ENCODE data around the gene IL1B. TPM values are rescaled to one million over a fixed set of nuclear protein-coding genes. Genes with fewer than 3 reads are reported as not detected.

Gene IL1B
- total RNA-seq, 6 experiments from 2014 or later, result 0.19 to 4.1 (median 0.49) TPM; not detected in 1

DNA sequence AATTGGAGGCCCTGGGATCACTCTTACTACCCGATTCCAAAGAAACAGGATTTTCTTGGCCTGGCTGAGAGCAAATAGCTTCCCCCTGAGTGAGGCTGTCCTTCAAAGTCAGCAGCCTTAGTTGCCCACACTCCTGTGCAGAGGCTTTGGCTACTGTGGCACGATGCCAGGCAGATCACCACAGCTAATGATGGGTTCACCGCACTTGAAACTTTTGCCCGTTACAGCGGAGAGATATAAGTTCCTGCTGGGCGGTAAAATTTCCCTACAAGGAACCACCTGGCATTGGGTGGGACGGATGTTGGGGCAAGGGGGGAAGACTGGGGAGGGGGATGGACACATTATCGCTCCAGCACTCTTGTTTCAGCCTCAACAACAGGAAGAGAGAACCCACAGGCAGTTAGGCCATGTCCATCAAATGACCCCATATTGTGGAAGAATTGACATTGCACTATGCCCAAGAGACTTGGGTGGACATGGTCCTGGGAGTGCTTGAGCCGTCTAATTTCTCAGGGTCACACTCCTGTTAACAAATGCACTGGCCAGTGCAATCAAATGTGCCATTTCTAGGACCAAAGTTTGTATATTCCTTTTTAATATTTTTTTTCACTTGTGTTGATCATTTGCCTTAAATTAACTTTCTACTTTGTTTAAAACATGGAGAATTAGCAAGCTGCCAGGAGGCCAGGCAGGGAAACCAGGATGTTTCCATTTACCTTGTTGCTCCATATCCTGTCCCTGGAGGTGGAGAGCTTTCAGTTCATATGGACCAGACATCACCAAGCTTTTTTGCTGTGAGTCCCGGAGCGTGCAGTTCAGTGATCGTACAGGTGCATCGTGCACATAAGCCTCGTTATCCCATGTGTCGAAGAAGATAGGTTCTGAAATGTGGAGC, 4.4 kb downstream of the IL1B start:
- 83% methylated on average over 11 of the region's 15 CpGs for WGBS (ENCODE audit: insufficient coverage, low coverage, low lambda C conversion rate, missing lambda C conversion rate)
- Histone ChIP-seq H3K4me1 (peaks cover 0 to 11% (median 5%) of the 10 kb centered on the region in 4 donors), H3K9me3 (no peaks in the 10 kb centered on the region), H3K36me3 (no peaks in the 10 kb centered on the region), H3K27ac (no peak overlapping the region), H3K27me3 (no peaks in the 10 kb centered on the region), H3K4me3 (no peak overlapping the region)
- ATAC-seq (no peak), DNase-seq (no peak)
- intact Hi-C loops (cut with DNase I), result no loop called here
- TF ChIP-seq POLR2A (IDR thresholded peaks at IDR 0.05), result no peak
- no peak for TF ChIP-seq CTCF (IDR thresholded peaks at IDR 0.05)

DNA sequence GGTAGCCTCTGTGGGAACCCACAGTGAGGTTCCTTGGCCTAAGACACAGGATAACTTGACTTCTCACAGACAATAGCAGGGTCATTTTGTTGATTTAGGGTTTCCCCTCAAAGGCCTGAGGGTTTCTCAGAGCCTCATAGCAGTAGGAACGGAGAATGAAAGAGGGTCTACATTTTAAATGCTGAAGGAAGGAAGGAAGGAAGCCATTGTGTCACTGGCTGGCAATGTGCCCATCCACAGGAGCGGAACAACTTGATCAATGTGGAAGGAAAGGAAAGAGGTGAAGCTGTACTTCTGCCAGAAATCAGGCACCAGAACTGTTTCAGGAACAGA, 5.1 kb downstream of the IL1B start:
- DNase-seq (peak in 1 of 3 donors; percentile 33), ATAC-seq (no peak)
- Histone ChIP-seq H3K27me3 (no peaks in the 10 kb centered on the region), H3K36me3 (no peaks in the 10 kb centered on the region), H3K4me1 (peaks cover 0 to 11% (median 5%) of the 10 kb centered on the region in 4 donors), H3K9me3 (no peaks in the 10 kb centered on the region), H3K27ac (no peak overlapping the region), H3K4me3 (no peak overlapping the region)
- no peak for TF ChIP-seq CTCF (IDR thresholded peaks at IDR 0.05)
- TF ChIP-seq POLR2A (IDR thresholded peaks at IDR 0.05), result no peak
- intact Hi-C loops (cut with DNase I), result no loop called here
- 43% methylated on average over 2 of the region's 2 CpGs for WGBS (ENCODE audit: insufficient coverage, low coverage, low lambda C conversion rate, missing lambda C conversion rate)

- peaks cover 0 to 11% (median 6%) of the 10 kb centered on the region in 4 donors for H3K4me1 ChIP-seq
- no peaks in the 10 kb centered on the region for H3K27me3 ChIP-seq
- ATAC-seq (no peak), DNase-seq (no peak)
- WGBS (ENCODE audit: insufficient coverage, low coverage, low lambda C conversion rate, missing lambda C conversion rate), result 93% methylated on average over 5 of the region's 5 CpGs
- no peaks in the 10 kb centered on the region for H3K9me3 ChIP-seq
- intact Hi-C loops (cut with DNase I), result no loop called here
- TF ChIP-seq POLR2A (IDR thresholded peaks at IDR 0.05) (no peak), CTCF (IDR thresholded peaks at IDR 0.05) (no peak)
- no peak overlapping the region for H3K4me3 ChIP-seq
- no peaks in the 10 kb centered on the region for H3K36me3 ChIP-seq
- H3K27ac ChIP-seq, result no peak overlapping the region
Measured at GRCh38 chr2:112830682-112831512, 5.7 kb downstream of the IL1B start.

DNA sequence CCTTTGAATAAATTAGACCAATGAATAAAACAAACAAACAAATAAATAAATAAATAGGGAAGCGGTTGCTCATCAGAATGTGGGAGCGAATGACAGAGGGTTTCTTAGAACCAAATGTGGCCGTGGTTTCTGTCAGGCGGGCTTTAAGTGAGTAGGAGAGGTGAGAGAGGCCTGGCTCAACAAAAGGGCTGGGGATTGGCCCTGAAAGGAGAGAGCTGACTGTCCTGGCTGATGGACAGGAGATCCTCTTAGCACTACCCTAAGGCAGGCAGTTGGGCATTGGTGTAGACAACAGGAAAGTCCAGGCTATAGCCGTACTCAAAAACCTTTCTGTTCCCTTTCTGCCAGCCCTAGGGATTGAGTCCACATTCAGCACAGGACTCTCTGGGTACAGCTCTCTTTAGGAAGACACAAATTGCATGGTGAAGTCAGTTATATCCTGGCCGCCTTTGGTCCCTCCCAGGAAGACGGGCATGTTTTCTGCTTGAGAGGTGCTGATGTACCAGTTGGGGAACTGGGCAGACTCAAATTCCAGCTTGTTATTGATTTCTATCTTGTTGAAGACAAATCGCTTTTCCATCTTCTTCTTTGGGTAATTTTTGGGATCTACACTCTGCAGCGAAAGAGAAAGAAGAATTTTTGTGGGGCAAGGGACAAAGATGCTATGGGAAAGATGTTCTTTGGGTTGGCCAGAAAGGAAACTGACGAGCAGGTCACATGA, 6.5 kb downstream of the IL1B start:
- H3K27ac ChIP-seq, result no peak overlapping the region
- H3K4me1 ChIP-seq, result peaks cover 0 to 19% (median 7%) of the 10 kb centered on the region in 4 donors
- WGBS (ENCODE audit: insufficient coverage, low coverage, low lambda C conversion rate, missing lambda C conversion rate), result 85% methylated on average over 9 of the region's 10 CpGs
- intact Hi-C loops (cut with DNase I), result no loop called here
- H3K9me3 ChIP-seq, result no peaks in the 10 kb centered on the region
- DNase-seq (no peak), ATAC-seq (no peak)
- no peaks in the 10 kb centered on the region for H3K36me3 ChIP-seq
- no peak for TF ChIP-seq CTCF (IDR thresholded peaks at IDR 0.05)
- no peak for TF ChIP-seq POLR2A (IDR thresholded peaks at IDR 0.05)
- no peak overlapping the region for H3K4me3 ChIP-seq
- no peaks in the 10 kb centered on the region for H3K27me3 ChIP-seq

All from right lobe of liver (tissue), 6 donors.